Psoas muscle (tissue), 8 donors: ENCODE data around the gene LRRC28. TPM values are rescaled to one million over a fixed set of nuclear protein-coding genes. Genes with fewer than 3 reads are reported as not detected.

Experiments used
- ATAC-seq, 4 donors: fragments of 200-7000 bp; cut with Tn5 transposase; one replicate each; pipeline ENCODE4 v1.9.1; 2020; ENCODE audit warnings: moderate library complexity in 3 of 4, mild to moderate bottlenecking in 2 of 4
- DNase-seq, 2 donors: peaks; one replicate each; pipeline ENCODE4 v3.0.0-alpha.2; 2020
- H3K27ac ChIP-seq: fragments of 200-600 bp; one replicate; pipeline ENCODE4 v1.8.0; 2022
- H3K27me3 ChIP-seq, 3 donors: fragments of 200-600 bp in 1 of 3; one replicate each; pipeline versions ENCODE4 v1.6.1 to v1.8.0; 2013 to 2022; ENCODE audit warnings: low read length in 2 of 3, mild to moderate bottlenecking in 2 of 3, moderate library complexity in 1 of 3; ENCODE audit not compliant: insufficient read depth in 3 of 3
- H3K36me3 ChIP-seq, 2 donors: fragments of 200-600 bp in 1 of 2; one replicate each; pipeline versions ENCODE4 v1.6.1 to v1.8.0; 2013 to 2022; ENCODE audit warnings: low read depth in 1 of 2, mild to moderate bottlenecking in 1 of 2, moderate library complexity in 1 of 2; ENCODE audit not compliant: insufficient read depth in 1 of 2
- H3K4me1 ChIP-seq: fragments of 200-600 bp; one replicate; pipeline ENCODE4 v1.8.0; 2022
- H3K4me3 ChIP-seq: fragments of 200-600 bp; one replicate; pipeline ENCODE4 v1.8.0; 2022; ENCODE audit warnings: mild to moderate bottlenecking
- H3K9me3 ChIP-seq: fragments of 200-600 bp; one replicate; pipeline ENCODE4 v1.8.0; 2022
- CTCF ChIP-seq: fragments of 200-600 bp; IDR thresholded peaks from one replicate; pipeline ENCODE4 v1.8.0; 2022; ENCODE audit warnings: antibody characterized with exemption
- WGBS, 3 donors: extraction: QIAGEN DNeasy Blood & Tissue Kit; methylation state at CpG; one replicate each; pipeline versions ENCODE4 v1.1.6 to v1.1.7; 2013; 5-methylcytosine and 5-hydroxymethylcytosine counted together
- intact Hi-C, 2 donors: fragments of 100-400 bp; cut with DNase I; formaldehyde crosslinking; loops; one replicate each; pipeline versions ENCODE4 v1.11.0 to v1.14.2; 2022
- polyA plus RNA-seq, 3 donors: library from polyadenylated mRNA; stranded (reverse); fragments of 200-250 nt; gene quantifications; one replicate each; pipeline ENCODE4 v1.2.3, GENCODE V29; 2013
- total RNA-seq, 4 donors: library from RNA; stranded (reverse); fragmentation: NEBNext Ultra II Directional in 2 of 4; extraction: Animal tissue kit (Norgen Biotek cat#: 25700) in 2 of 4; gene quantifications; one replicate each; pipeline versions ENCODE4 v1.2.1 to v1.2.4, GENCODE V29; 2021 to 2023
- donor health status: healthy with polysubstance abuse.
- donor health status: DM: no; HTN: no; CAD: no; lungs with moderate emphysema.
- donor health status: Bipolar disorder and iron deficiency.
- donor health status: healthy.
- donor health status: DM: yes; HTN: yes; CAD: no.
- donor health status: DM: no; HTN: no; CAD: no.
- donor health status: DM: no; HTN: no; CAD: no.
- donor health status: DM: yes; HTN: yes; CAD: no.

The LRRC28 gene
- total and polyA plus RNA-seq, 7 donors: 8.4 to 31.2 (median 21.0) TPM

- Histone ChIP-seq H3K27me3 (no peaks in the 10 kb centered on the region), H3K36me3 (no peaks in the 10 kb centered on the region), H3K4me1 (peaks cover 17% of the 10 kb centered on the region), H3K9me3 (no peaks in the 10 kb centered on the region), H3K4me3 (no peak overlapping the region), H3K27ac (no peak overlapping the region)
- intact Hi-C loops: no loop called here
- no peak for ATAC-seq
- WGBS, 3 donors: 80 to 87% (median 86%) methylated on average over 10 of the region's 10 CpGs
- DNase-seq: peak in 1 of 2 donors; percentile 48
- no peak for TF ChIP-seq CTCF
These were observed 184.7 kb downstream of the LRRC28 start for GRCh38 chr15:99435877-99436541.

GRCh38 chr15:99436542-99437314 lies 185.4 kb downstream of the LRRC28 start:
- no peak for TF ChIP-seq CTCF
- no peak overlapping the region for H3K4me3 ChIP-seq
- DNase-seq: peak in 1 of 2 donors; percentile 49
- WGBS, 3 donors: 80 to 86% (median 81%) methylated on average over 20 to 21 of the region's 21 CpGs
- intact Hi-C loops: no loop called here
- H3K36me3 ChIP-seq: no peaks in the 10 kb centered on the region
- H3K27me3 ChIP-seq: no peaks in the 10 kb centered on the region
- H3K4me1 ChIP-seq: peaks cover 24% of the 10 kb centered on the region
- no peaks in the 10 kb centered on the region for H3K9me3 ChIP-seq
- peak in 3 of 4 donors; percentile 7 to 11 (median 7) for ATAC-seq
- no peak overlapping the region for H3K27ac ChIP-seq

GRCh38 chr15:99437315-99438223 lies 186.3 kb downstream of the LRRC28 start:
- Histone ChIP-seq H3K27me3 (no peaks in the 10 kb centered on the region), H3K4me1 (peaks cover 25% of the 10 kb centered on the region), H3K9me3 (no peaks in the 10 kb centered on the region), H3K27ac (peak overlapping the region; percentile 25), H3K36me3 (no peaks in the 10 kb centered on the region), H3K4me3 (no peak overlapping the region)
- DNase-seq: peak in 1 of 2 donors; percentile 64
- no peak for TF ChIP-seq CTCF
- intact Hi-C loops: no loop called here
- ATAC-seq: peak; percentile 17 to 52 (median 46)
- 27 to 63% (median 43%) methylated on average over 14 to 23 of the region's 23 CpGs for WGBS, 3 donors

- H3K4me1 ChIP-seq: peaks cover 31% of the 10 kb centered on the region
- DNase-seq (no peak), ATAC-seq (no peak)
- 74 to 96% (median 79%) methylated on average over 11 of the region's 11 CpGs for WGBS, 3 donors
- peak overlapping the region; percentile 25 for H3K27ac ChIP-seq
- no peak overlapping the region for H3K4me3 ChIP-seq
- H3K36me3 ChIP-seq: no peaks in the 10 kb centered on the region
- H3K9me3 ChIP-seq: no peaks in the 10 kb centered on the region
- intact Hi-C loops: no loop called here
- no peaks in the 10 kb centered on the region for H3K27me3 ChIP-seq
- TF ChIP-seq CTCF: no peak
These were observed 186.9 kb downstream of the LRRC28 start for GRCh38 chr15:99438224-99438585.
